ENCODE data around the gene SEC61G.

DNA sequence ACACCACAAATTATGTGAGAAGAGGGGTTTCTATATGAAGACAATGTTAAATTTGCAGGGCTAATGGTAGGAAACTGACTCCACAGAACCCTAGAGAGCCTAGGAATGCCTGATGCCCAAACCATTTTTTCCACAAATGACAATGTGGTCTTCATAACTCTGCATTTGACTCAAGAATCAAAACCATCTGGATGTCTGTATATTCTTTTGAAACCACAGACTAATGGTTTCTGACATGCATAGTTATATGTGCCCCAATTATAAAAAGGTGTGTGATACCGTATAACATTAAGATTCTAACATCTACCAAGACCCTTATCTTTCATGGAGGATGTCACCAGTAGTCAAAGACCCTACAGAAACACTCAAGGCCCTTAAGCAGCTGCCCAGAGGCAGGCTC lies 20.3 kb downstream of the SEC61G start:
- TF ChIP-seq, protein P1, sequence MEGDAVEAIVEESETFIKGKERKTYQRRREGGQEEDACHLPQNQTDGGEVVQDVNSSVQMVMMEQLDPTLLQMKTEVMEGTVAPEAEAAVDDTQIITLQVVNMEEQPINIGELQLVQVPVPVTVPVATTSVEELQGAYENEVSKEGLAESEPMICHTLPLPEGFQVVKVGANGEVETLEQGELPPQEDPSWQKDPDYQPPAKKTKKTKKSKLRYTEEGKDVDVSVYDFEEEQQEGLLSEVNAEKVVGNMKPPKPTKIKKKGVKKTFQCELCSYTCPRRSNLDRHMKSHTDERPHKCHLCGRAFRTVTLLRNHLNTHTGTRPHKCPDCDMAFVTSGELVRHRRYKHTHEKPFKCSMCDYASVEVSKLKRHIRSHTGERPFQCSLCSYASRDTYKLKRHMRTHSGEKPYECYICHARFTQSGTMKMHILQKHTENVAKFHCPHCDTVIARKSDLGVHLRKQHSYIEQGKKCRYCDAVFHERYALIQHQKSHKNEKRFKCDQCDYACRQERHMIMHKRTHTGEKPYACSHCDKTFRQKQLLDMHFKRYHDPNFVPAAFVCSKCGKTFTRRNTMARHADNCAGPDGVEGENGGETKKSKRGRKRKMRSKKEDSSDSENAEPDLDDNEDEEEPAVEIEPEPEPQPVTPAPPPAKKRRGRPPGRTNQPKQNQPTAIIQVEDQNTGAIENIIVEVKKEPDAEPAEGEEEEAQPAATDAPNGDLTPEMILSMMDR (IDR thresholded peaks at IDR 0.05; ENCODE audit: low read depth, low read length, poor library complexity, severe bottlenecking), result no peak
- no peak for TF ChIP-seq EZH2phosphoT487 (IDR thresholded peaks at IDR 0.05; ENCODE audit: borderline replicate concordance, low read length)

All from DOHH2 (cell line).